GM06990 (cell line): ENCODE results near the gene PRSS22.

ENCODE experiments used
- DNase-seq: peaks from one replicate; pipeline ENCODE4 v3.0.0-alpha.2; 2011; ENCODE audit not compliant: insufficient read length; ENCODE audit errors: extremely low read depth
- H3K27me3 ChIP-seq: replicated peaks from 2 replicates; pipeline ENCODE4 v1.6.0; 2011; ENCODE audit warnings: low read length; ENCODE audit not compliant: control insufficient read depth, insufficient read depth
- H3K36me3 ChIP-seq: 2 replicates; pipeline ENCODE4 v1.5.1; 2011; ENCODE audit warnings: low read length; ENCODE audit not compliant: control insufficient read depth, insufficient read depth
- H3K4me3 ChIP-seq: replicated peaks from 2 replicates; pipeline ENCODE4 v1.5.1; 2011; ENCODE audit warnings: low read depth, mild to moderate bottlenecking, control low read depth, low read length
- CTCF ChIP-seq: IDR thresholded peaks from 2 replicates; pipeline ENCODE4 v1.5.1; 2011; ENCODE audit warnings: low read length, control low read depth, mild to moderate bottlenecking, inconsistent platforms; ENCODE audit not compliant: insufficient read depth, poor library complexity, severe bottlenecking

Gene PRSS22

DNA sequence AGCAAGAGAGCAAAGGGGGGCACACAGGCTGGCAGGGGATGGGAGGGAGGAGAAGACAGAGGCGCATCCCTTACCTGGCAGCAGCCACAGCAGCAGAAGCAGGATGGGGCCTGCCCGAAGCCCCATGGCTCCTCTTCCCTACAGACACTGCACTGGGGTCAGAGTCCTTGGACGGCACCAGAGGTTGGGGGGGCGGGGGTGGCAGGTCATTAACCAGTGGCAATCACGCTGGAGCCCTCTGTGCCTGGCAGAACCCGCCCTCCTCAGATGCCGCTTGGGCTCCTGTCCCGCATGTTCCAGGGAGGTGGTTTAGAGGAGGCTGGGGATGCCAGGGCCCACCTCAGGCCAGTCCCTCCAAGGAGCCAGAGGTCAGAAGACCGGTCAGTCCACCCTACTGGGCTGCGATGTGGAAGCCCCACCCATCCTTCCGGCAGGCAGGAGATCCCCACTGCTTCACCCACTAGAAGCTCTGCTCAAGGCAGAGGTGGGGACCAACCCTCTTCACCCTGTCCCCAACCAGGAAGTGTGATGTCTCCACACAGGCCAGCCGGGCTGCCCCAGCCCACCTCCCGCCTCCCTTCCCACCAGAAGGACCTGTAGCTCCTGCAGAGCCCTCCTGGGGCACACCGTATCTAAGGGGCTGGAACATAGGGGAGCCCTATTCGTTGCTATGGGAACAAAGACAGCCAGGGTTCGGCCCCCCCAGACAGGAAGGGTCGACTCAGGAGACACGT is 16.2 kb downstream of the PRSS22 start:
- TF ChIP-seq CTCF, result no peak
- no peak overlapping the region for H3K4me3 ChIP-seq
- no peak for DNase-seq

GRCh38 chr16:2840914-2841313 is 17.1 kb downstream of the PRSS22 start:
- DNase-seq, result no peak
- TF ChIP-seq CTCF, result no peak
- Histone ChIP-seq H3K4me3 (no peak overlapping the region), H3K36me3 (no peaks in the 10 kb centered on the region), H3K27me3 (no peaks in the 10 kb centered on the region; the same call in 1 of the 2 replicates)

More for the DNA sequence above, 16.2 kb downstream of the PRSS22 start:
- Histone ChIP-seq H3K27me3 (no peaks in the 10 kb centered on the region; the same call in 1 of the 2 replicates), H3K36me3 (no peaks in the 10 kb centered on the region)

- Histone ChIP-seq H3K27me3 (no peaks in the 10 kb centered on the region; the same call in 1 of the 2 replicates), H3K4me3 (no peak overlapping the region), H3K36me3 (no peaks in the 10 kb centered on the region)
- TF ChIP-seq CTCF, result no peak
- no peak for DNase-seq
Observed at GRCh38 chr16:2839650-2840450, 18.1 kb downstream of the PRSS22 start.

DNA sequence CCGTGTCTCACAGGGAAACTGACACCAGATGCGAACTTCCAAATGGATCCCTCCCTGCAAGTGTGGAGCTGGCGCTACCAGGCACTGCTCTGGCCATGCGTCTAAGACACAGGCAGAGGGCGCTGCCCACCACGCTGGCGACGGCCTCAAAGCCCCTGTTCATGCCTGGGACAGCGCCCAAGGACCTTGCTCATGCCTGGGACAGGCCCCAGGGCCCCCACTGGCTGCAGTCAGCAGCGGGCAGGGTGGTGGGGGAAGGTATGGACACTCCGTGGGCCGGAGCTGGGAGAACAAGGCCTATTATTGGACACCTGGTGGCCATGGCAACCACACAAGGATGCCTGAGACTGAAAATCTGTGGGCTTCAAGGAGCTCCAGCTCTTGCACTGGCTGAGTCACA is 19.0 kb downstream of the PRSS22 start:
- Histone ChIP-seq H3K36me3 (no peaks in the 10 kb centered on the region), H3K27me3 (no peaks in the 10 kb centered on the region; the same call in 1 of the 2 replicates), H3K4me3 (no peak overlapping the region)
- TF ChIP-seq CTCF, result peak; percentile 74
- peak; percentile 51 for DNase-seq

DNA sequence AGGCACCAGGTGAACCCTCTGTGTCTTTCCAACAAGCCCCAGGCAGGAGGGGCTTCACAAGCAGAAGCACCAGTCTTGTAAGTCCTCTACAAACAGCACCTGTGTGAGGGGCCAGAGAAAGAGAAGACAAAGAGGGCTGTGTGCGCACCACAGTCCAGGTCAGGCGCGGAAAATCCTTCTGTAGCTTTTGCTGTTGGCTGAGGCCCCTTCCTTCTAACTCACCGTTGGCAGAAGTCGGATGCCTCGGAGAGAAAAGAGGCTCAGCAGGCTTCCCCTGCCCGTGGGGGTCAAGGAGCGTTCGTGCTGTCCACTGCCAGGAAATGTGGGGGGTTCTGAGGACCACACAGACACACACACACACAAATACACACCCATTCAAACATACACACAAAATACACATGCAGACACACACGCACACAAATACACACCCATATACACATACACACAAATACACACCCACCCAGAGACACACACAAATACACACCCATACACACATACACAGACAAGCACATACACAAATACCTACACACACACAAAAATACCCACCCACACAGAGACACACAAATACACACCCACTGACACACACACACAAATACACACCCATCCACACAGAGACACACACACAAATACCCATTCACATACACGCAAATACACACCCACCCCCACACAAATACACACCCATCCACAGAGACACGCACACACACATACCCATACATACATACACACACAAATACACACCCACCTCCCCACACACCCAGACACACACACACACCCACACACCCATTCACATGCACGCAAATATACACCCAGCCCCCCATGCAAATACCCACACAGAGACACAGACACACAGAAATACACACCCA is 21.1 kb downstream of the PRSS22 start:
- no peak for DNase-seq
- TF ChIP-seq CTCF, result no peak
- no peaks in the 10 kb centered on the region for H3K36me3 ChIP-seq
- no peak overlapping the region for H3K4me3 ChIP-seq
- no peaks in the 10 kb centered on the region; the same call in 1 of the 2 replicates for H3K27me3 ChIP-seq
